Retina (tissue), 1 donor: ENCODE measurements around the gene PRPF31.
"Not testable (repeated sequence)": the region's sequence is repeated elsewhere in the genome, so short reads cannot be mapped to it uniquely, and the experiment has no call there.

ENCODE experiments used
- DNase-seq: peaks from one replicate; pipeline ENCODE4 v3.0.0-alpha.2; 2016

The PRPF31 gene

GRCh38 chr19:54115109-54116063 lies at the start of gene PRPF31, which contains the start of gene TFPT:
PRPF31 (plus strand) TSS chr19:54115754; CDS start chr19:54118279, 2,525 bp downstream.
TFPT (minus strand) TSS chr19:54115657; CDS start chr19:54115269, 388 bp downstream.
- peak; percentile 100 for DNase-seq

- no peak for DNase-seq
Observed at GRCh38 chr19:54069470-54069869, 46.1 kb upstream of the PRPF31 start.

GRCh38 chr19:54073829-54074228 lies 41.7 kb upstream of the PRPF31 start:
- DNase-seq = no peak

GRCh38 chr19:54074851-54075250 lies 40.7 kb upstream of the PRPF31 start:
- DNase-seq = no peak

GRCh38 chr19:54077334-54077733 lies 38.2 kb upstream of the PRPF31 start:
- DNase-seq = no peak

- no peak for DNase-seq
Observed at GRCh38 chr19:54081032-54081431, 34.5 kb upstream of the PRPF31 start, which contains the start of gene TARM1. TARM1 (minus strand) TSS chr19:54081365; CDS start chr19:54081340, 25 bp downstream.

- DNase-seq = no peak
Observed at GRCh38 chr19:54084410-54084809, 31.1 kb upstream of the PRPF31 start.

- DNase-seq = no peak
Observed at GRCh38 chr19:54094426-54095000, 21.0 kb upstream of the PRPF31 start.

GRCh38 chr19:54095136-54095858 lies 20.3 kb upstream of the PRPF31 start:
- no peak for DNase-seq

- peak; percentile 73 for DNase-seq
Observed at GRCh38 chr19:54095859-54096616, 19.5 kb upstream of the PRPF31 start.

GRCh38 chr19:54096617-54097106 lies 18.9 kb upstream of the PRPF31 start:
- DNase-seq = no peak

- no peak for DNase-seq
Observed at GRCh38 chr19:54099190-54099902, 16.2 kb upstream of the PRPF31 start.

- not testable (repeated sequence) for DNase-seq
Observed at GRCh38 chr19:54099903-54100255, 15.7 kb upstream of the PRPF31 start.

GRCh38 chr19:54100561-54100960 lies 15.0 kb upstream of the PRPF31 start, which contains the start of gene OSCAR:
OSCAR (minus strand) TSS chr19:54100803; CDS start chr19:54100792, 11 bp downstream.
- no peak for DNase-seq

GRCh38 chr19:54102421-54103169 lies 13.0 kb upstream of the PRPF31 start, which contains the start of gene NDUFA3:
NDUFA3 (plus strand) TSS chr19:54102855; CDS start chr19:54102879, 24 bp downstream.
- DNase-seq = peak; percentile 96

GRCh38 chr19:54104998-54105715 lies 10.4 kb upstream of the PRPF31 start:
- DNase-seq = no peak

- no peak for DNase-seq
Observed at GRCh38 chr19:54105796-54106195, 9.8 kb upstream of the PRPF31 start.

GRCh38 chr19:54106716-54107115 lies 8.8 kb upstream of the PRPF31 start:
- no peak for DNase-seq

- DNase-seq = no peak
Observed at GRCh38 chr19:54107876-54108490, 7.6 kb upstream of the PRPF31 start.
